GM10248 (cell line): ENCODE results near the gene CNTN4.

Experiments used
- CTCF ChIA-PET: fragments of 300-600 bp; sonication (Branson Sonifier 250); formaldehyde crosslinking; extraction: SDS; loops from one replicate; lab custom pipeline; 2021; ENCODE audit warnings: antibody characterized with exemption; lab: Yijun Ruan, JAX
- POLR2A ChIA-PET: fragments of 350-650 bp; sonication (Branson Sonifier 250); formaldehyde crosslinking; extraction: SDS; loops from one replicate; lab custom pipeline; 2020; ENCODE audit warnings: antibody characterized with exemption; lab: Yijun Ruan, JAX
- DNase-seq: peaks from one replicate; pipeline ENCODE4 v3.0.0; 2012; ENCODE audit errors: extremely low spot score
- TF ChIP-seq, protein P1 (sequence below): IDR thresholded peaks from 2 replicates; pipeline ENCODE4 v1.5.1; 2012; ENCODE audit warnings: mild to moderate bottlenecking, low read depth; ENCODE audit errors: extremely low read depth, missing control alignments, control extremely low read depth

CNTN4 gene

DNA sequence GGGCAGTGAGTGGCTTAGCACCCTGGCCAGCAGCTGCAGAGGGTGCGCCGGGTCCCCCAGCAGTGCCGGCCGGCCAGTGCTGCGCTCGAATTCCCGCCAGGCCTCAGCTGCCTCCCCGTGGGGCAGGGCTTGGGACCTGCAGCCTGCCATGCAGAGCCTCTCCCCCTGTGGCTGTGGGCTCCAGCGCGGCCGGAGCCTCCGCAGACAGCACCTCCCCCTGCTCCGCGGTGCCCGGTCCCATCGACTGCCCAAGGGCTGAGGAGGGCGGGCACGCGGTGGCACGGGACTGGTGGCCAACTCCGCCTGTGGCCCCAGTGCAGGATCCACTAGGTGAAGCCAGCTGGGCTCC is 386.3 kb downstream of the CNTN4 start:
- TF ChIP-seq, protein P1, sequence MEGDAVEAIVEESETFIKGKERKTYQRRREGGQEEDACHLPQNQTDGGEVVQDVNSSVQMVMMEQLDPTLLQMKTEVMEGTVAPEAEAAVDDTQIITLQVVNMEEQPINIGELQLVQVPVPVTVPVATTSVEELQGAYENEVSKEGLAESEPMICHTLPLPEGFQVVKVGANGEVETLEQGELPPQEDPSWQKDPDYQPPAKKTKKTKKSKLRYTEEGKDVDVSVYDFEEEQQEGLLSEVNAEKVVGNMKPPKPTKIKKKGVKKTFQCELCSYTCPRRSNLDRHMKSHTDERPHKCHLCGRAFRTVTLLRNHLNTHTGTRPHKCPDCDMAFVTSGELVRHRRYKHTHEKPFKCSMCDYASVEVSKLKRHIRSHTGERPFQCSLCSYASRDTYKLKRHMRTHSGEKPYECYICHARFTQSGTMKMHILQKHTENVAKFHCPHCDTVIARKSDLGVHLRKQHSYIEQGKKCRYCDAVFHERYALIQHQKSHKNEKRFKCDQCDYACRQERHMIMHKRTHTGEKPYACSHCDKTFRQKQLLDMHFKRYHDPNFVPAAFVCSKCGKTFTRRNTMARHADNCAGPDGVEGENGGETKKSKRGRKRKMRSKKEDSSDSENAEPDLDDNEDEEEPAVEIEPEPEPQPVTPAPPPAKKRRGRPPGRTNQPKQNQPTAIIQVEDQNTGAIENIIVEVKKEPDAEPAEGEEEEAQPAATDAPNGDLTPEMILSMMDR = no peak
- ChIA-PET CTCF (interaction anchor here (0.8 to 2.1 kb wide), 2 partner anchors 9 to 18 kb away, joined by 3 to 6 read pairs; no protein-coding TSS in a partner anchor), POLR2A (no interaction called here)
- no peak for DNase-seq

DNA sequence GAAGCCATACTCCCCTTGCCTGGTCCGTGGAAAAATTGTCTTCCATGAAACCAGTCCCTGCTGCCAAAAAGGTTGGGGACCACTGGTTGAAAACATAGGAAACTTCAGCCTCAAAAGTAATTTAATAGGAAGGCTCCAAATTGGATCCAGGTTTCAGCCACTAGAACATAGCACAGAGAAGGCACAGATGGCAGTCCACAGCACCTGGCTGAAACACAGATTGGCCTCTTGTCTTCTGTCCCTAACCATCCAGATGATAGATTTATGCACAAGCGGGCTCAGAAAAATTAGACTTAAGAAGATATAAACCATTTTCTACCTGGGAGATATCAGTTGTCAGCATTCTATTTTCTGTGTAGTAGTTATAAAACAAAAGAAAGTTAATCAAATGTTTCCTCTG is 397.1 kb downstream of the CNTN4 start:
- ChIA-PET CTCF (no interaction called here), POLR2A (no interaction called here)
- no peak for DNase-seq
- TF ChIP-seq, protein P1 = no peak

DNA sequence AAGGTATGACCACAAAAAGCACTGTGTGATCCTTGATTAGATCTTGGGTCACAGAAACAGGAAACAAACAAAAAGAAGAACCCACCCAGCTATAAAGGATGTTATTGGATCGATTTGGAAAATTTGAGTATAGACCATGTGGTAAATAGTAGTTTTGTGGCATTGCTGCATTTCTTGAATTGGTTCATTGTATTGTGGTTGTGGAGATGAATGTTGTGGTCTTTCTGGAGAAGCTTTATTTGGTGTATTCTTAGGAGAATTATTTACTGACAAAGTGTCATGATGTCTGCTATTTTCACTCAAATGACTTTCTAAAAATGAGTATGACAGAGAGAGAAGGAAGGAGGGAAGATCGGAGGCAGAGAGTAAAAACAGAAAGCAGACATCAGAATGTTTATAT is 406.2 kb downstream of the CNTN4 start:
- POLR2A ChIA-PET = no interaction called here
- DNase-seq = no peak
- TF ChIP-seq, protein P1 = no peak
- CTCF ChIA-PET = no interaction called here

DNA sequence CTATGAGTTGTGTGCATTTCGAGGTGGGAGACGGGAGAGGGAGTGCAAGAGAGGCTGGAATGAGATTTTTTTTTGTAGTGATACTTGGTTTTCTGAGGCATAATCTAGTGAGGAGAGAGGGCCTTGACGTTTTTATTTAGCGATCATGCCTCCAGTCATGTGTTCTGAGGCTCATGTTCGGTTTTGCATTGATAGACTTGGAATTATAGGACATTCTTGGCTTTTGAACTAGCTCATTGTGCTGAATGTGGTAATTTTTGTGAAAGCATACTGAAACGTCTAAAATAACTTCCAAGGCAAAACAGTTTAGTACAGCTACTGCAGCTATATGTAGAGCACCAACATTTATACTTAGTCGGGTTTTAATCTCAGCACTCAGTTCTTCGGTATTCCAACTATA is 408.1 kb downstream of the CNTN4 start:
- TF ChIP-seq, protein P1 = no peak
- DNase-seq = no peak
- CTCF ChIA-PET = interaction anchor here (1.7 kb wide), 1 partner anchor 10 kb away, joined by 5 read pairs; no protein-coding TSS in a partner anchor
- POLR2A ChIA-PET = no interaction called here

DNA sequence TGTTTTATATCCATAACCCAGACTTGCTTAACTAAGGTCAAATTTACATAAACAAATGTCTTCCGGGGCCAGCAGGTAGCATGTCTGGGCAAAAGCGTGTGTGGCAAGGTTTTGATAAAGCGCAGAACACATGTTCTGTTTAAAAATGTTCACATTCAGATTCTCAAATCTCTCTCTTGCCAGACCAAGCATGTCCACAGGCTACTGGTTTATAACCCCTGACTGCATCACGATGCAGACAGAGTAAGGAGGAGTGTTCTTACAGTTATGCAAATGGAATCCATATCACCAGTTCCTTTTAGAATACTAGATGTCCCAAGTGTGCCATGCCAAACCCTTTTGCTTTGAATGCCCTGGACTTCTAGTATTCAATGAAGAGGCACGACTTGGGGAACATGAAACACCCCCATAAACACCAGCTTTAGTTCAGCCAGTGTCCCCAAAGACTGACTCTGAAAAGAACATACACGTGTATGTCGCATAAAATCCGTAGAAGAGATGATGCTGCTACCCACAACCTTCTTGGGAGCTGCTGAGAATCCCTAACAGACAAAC is 412.0 kb downstream of the CNTN4 start:
- DNase-seq = no peak
- POLR2A ChIA-PET = no interaction called here
- TF ChIP-seq, protein P1 = no peak
- CTCF ChIA-PET = no interaction called here

DNA sequence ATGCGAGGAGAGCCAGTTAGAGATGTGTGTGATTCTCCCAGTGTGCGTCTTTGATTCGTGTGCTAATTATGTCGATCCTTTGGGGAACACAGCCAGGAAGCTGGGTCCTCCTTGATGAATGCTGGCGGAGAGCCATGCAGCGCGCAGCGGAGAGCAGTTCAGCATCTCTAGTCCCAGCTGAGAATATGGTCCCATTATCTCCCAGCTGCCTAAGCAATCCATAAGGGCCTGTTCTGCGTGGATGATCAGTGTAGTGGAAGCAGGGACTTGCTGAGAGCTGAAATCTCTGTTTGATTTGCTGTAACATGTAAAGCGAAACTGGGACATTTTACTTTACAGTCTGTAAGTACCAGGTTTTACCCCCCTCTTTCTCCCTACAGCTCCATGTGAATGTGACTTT is 412.7 kb downstream of the CNTN4 start:
- ChIA-PET POLR2A (no interaction called here), CTCF (no interaction called here)
- TF ChIP-seq, protein P1 = no peak
- DNase-seq = no peak
